NK-92 (cell line): ENCODE results near the gene DDX21.
A peak's percentile ranks its signal among the peaks of the same experiment; 100 is the strongest.
"Not testable (repeated sequence)": the region's sequence is repeated elsewhere in the genome, so short reads cannot be mapped to it uniquely, and the experiment has no call there.

Experiments
- DNase-seq: peaks from one replicate; lab custom pipeline; 2025; ENCODE audit not compliant: unreplicated experiment; lab: John Stamatoyannopoulos, UW

The DDX21 gene

GRCh38 chr10:68955832-68956532 is at the start of gene DDX21:
TSS of gene DDX21 (plus strand) at chr10:68956170. CDS start at chr10:68956226, 56 bp downstream.
- peak; percentile 20 for DNase-seq

DNA sequence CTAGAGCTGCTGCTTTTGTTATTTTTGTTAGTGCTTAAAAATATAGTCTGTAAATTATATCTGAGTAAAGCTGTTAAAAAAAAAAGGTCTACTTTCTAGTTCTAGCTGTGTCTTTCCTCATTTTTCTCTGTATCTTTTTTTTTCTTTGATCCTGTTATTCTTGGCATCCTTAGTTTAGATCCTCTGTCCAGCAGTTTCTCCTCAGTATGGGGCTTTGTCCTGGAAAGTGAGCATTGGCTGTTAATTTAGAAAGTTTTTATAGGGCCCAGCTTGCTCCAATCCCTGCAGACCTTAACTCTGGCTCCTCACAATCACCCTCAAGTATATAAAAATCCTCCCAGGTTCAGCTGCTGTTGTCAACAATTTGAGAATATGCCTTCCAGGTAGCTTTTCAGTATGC is 31.4 kb upstream of the DDX21 start:
- DNase-seq = no peak

- DNase-seq = no peak
Observed at GRCh38 chr10:68925489-68925888, 30.5 kb upstream of the DDX21 start.

DNA sequence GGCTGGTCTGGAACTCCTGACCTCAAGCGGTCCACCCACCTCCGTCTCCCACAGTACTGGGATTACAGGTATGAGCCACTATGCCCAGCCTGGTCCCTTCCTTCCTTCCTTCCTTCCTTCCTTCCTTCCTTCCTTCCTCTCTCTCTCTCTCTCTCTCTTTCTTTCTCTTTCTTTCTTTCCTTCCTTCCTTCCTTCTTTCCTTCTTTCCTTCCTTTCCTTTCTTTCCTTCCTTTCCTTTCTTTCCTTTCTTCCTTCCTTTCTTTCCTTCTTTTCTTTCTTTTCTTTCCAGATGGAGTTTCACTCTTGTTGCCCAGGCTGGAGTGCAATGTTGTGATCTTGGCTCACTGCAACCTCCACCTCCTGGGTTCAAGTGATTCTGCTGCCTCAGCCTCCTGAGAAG is 26.8 kb upstream of the DDX21 start:
- DNase-seq = not testable (repeated sequence)

DNA sequence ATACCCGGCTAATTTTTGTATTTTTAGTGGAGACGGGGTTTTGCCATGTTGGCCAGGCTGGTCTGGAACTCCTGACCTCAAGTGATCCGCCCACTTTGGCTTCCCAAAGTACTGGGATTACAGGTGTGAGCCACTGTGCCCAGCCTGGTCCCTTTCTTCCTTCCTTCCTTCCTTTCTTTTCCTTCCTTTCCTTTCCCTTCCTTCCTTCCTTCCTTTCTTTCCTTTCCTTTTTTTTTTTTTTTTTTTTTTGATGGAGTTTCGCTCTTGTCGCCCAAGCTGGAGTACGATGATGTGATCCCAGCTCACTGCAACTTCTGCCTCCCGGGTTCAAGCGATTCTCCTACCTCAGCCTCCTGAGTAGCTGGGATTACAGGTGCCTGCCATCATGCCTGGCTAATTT is 26.1 kb upstream of the DDX21 start:
- DNase-seq = not testable (repeated sequence)

DNA sequence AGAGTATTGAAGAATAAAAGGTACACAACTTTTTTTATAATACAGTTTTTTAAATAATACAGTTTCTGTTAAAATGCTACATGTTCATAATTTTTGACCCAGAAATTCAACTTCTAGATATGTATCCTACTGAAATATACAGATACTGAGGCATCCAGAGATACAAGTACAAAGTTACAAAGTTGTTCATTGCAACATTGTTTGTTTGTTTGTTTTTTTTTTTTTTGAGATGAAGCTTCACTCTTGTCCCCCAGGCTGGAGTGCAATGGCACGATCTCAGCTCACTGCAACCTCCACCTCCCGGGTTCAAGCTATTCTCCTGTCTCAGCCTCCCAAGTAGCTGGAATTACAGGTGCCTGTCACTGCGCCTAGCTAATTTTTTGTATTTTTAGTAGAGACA is 23.1 kb upstream of the DDX21 start:
- DNase-seq = not testable (repeated sequence)

DNA sequence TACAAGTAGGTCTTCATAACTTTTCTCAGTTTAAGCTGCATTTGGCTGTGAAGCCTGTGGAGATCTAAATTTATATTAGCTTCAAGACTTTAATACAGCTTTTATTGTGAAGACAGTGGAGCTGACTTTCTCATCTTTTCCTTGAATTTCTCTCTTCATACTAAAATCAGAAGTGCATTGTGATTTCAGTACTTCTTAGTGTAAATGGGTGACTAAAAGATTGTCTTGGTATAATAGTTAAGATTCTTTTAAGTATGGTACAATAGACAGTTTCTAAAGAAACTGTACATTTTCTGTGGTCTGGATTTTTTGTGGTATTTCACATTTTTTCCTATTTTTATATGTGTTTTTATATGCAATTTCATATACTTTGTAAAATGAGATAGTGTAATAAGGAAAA is 21.0 kb upstream of the DDX21 start:
- no peak for DNase-seq

DNA sequence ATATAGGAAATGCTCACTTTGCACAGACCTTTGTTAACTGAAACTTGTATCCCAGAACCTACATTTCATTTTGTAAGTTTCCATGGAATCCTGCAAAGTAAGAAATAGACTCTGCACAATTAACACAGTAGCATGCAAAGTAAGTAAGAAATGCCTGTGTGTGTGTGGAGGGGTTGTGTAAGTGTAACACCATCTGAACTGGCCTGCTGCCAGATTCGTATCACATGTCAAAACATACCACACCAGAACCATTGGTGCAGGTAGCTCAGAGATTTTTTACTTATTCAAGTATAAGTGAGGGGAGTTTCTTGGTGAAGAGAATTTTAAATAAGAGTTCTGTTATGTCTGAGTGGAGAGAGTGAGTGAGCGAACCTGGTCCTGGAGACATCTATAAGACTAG is 17.9 kb upstream of the DDX21 start:
- no peak for DNase-seq

GRCh38 chr10:68938884-68939283 is 17.1 kb upstream of the DDX21 start:
- no peak for DNase-seq

DNA sequence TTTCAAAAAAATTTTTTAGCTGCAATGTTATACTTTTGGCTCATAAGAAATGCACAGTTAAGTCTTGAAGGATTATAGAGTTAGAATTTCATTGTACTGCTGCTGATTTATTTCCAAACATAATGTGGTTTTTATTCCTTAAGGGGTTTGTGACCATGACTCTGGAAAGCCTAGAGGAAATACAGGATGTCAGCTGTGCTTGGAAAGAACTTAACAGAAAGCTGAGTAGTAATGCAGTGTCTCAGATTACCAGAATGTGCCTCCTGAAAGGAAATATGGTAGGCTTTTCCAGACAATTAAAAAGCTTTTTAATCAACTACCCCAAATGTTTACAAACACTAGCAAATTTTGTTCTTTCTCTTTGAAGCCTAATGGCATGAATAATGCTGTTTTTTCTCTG is 15.1 kb upstream of the DDX21 start:
- DNase-seq = not testable (repeated sequence)

DNA sequence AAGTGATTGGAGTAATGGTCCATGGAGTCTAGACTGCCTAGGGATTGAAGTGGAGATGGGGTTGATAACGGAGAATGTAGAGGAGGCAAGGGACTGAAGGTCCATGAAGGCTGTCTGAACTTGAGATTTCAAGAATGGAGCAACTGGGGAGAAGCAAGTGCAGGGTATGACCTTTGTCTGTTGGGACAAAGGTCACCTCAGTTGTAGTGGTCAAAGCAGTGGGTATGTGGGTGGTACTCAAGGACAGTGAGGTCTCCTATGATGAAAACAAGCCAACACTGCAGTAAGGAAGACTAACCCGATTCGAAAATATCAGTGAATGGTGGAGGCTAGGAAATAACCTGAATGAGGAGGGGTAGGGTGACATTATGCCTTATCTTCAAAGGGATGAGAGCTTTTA is 5.4 kb upstream of the DDX21 start:
- no peak for DNase-seq

DNA sequence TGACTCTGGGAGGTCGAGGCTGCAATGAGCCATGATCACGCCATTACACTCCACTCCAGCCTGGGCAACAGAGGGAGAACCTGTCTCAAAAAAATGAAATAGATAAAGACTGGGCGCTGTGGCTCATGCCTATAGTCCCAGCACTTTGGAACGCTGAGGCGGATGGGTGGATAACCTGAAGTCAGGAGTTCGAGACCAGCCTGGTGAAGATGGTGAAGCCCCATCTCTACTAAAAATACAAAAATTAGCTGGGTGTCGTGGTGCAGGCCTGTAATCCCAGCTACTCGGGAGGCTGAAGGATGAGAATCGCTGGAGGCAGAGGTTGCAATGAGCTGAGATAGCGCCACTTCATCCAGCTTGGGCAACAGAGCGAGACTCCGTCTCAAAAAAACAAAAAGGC is 1.1 kb upstream of the DDX21 start:
- no peak for DNase-seq

GRCh38 chr10:68955355-68955831 is 577 bp upstream of the DDX21 start:
- DNase-seq = no peak

GRCh38 chr10:68957284-68957615 is 1.3 kb downstream of the DDX21 start:
- DNase-seq = no peak

DNA sequence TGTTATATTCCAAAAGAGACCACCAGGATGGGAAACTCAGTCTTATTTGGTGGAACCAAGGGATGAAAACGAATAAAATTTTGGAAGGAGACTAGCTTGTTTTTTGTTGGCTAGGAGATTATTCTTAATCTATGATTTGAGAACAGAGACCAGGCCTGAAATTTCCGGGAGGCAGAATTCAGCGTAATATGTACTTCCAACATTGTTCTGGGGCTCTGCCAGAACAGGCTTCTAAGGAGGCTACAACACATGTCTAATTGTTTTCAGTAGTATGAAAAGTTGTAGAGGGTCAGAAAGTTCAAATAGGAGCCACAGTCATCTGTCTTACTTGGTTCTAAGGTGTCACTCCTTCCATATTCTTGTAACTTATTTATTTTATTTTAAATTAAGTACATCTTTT is 1.7 kb downstream of the DDX21 start:
- no peak for DNase-seq

DNA sequence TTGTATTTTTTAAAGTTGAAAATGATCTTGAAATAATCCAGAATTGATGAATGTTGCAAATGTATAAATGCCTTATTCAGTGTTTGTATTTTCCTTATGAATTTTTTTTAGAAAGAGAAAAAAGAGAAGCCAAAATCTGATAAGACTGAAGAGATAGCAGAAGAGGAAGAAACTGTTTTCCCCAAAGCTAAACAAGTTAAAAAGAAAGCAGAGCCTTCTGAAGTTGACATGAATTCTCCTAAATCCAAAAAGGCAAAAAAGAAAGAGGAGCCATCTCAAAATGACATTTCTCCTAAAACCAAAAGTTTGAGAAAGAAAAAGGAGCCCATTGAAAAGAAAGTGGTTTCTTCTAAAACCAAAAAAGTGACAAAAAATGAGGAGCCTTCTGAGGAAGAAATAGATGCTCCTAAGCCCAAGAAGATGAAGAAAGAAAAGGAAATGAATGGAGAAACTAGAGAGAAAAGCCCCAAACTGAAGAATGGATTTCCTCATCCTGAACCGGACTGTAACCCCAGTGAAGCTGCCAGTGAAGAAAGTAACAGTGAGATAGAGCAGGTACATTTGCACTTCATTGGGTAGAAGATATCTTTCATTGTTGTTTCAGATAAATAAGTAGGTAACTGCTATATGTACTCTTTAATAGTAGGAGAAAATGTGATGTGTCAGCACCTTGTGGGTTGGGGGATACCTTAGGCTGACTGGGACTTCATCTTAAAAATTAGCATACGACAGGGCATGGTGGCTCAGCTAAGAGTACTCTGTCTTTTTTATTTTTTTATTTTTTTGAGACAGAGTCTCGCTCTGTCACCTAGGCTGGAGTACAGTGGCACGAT is 3.9 kb downstream of the DDX21 start:
- DNase-seq = no peak

DNA sequence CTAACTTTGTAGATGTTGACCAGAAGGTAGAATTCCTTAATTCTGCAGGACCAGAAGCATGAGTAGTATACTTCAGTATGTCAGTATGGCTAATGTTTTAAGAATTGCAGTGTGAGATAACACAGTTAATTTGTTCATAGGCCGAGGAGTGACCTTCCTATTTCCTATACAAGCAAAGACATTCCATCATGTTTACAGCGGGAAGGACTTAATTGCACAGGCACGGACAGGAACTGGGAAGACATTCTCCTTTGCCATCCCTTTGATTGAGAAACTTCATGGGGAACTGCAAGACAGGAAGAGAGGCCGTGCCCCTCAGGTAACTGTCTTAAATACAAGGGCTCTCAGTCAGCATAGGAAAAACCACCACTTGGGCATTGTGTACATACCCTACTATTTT is 7.2 kb downstream of the DDX21 start:
- no peak for DNase-seq

DNA sequence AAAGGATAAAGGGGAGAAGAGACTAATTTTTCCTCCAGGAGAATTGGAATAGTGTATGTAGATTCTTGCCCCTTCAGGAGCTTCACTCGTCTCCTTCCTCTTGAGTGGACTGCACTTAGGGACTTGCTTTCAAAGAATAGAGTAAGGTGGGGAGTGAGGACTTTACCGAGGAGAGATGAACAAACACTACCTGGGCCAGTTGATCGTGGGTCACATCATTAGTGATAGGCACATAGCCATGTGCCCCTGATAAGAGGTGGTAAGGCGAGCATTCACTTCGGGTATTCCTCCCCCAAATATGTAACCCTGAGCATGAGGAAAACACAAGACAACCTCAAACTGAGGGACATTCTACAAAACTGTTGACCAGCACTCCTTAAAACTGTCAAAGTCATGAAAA is 18.0 kb downstream of the DDX21 start:
- no peak for DNase-seq

DNA sequence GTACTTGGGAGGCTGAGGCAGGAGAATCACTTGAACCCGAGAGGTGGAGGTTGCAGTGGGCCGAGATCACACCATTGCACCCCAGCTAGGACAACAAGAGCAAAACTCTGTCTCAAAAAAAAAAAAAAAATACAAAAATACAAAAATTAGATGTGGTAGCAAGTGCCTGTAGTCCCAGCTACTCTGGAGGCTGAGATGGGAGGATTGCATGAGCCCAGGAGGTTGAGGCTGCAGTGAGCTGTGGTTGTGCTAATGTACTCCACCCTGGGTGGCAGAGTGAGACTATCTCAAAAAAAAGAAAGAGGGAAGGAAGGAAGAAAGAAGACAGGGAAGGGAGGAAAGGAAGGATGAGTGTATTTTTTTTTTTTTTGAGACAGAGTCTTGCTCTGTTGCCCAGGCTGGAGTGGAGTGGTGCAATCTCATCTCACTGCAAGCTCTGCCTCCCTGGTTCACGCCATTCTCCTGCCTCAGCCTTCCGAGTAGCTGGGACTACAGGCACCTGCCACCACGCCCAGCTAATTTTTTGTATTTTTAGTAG is 20.0 kb downstream of the DDX21 start:
- DNase-seq = not testable (repeated sequence)

GRCh38 chr10:68979738-68980137 is 23.8 kb downstream of the DDX21 start:
- DNase-seq = not testable (repeated sequence)

GRCh38 chr10:68981074-68981473 is 25.1 kb downstream of the DDX21 start:
- DNase-seq = no peak

GRCh38 chr10:68982389-68982788 is 26.4 kb downstream of the DDX21 start:
- DNase-seq = no peak
